Neural cell (in vitro differentiated cells): ENCODE measurements around the gene MED15.

ENCODE experiments used
- EP300 ChIP-seq: fragments of 450-650 bp; conservative IDR thresholded peaks from 2 replicates; pipeline ENCODE4 v1.6.1; 2014; ENCODE audit warnings: antibody characterized with exemption, mild to moderate bottlenecking, moderate library complexity; ENCODE audit not compliant: poor library complexity, severe bottlenecking
- MXI1 ChIP-seq: fragments of 450-650 bp; conservative IDR thresholded peaks from 2 replicates; pipeline ENCODE4 v1.6.1; 2014; ENCODE audit warnings: antibody characterized with exemption, mild to moderate bottlenecking; ENCODE audit not compliant: poor library complexity, severe bottlenecking
- POLR2AphosphoS5 ChIP-seq: IDR thresholded peaks from 2 replicates; pipeline ENCODE4 v1.6.1; 2012
- RAD21 ChIP-seq: fragments of 450-650 bp; conservative IDR thresholded peaks from 2 replicates; pipeline ENCODE4 v1.6.1; 2014; ENCODE audit warnings: antibody characterized with exemption, mild to moderate bottlenecking, moderate library complexity
- REST ChIP-seq: IDR thresholded peaks from 2 replicates; pipeline ENCODE4 v1.6.1; 2012; ENCODE audit warnings: borderline replicate concordance
- SMC3 ChIP-seq: fragments of 450-650 bp; conservative IDR thresholded peaks from 2 replicates; pipeline ENCODE4 v1.6.1; 2014; ENCODE audit warnings: antibody characterized with exemption, mild to moderate bottlenecking, moderate library complexity; ENCODE audit not compliant: poor library complexity
- TAF1 ChIP-seq: IDR thresholded peaks from 2 replicates; pipeline ENCODE4 v1.6.1; 2012; ENCODE audit warnings: low read depth
- TF ChIP-seq, protein P1 (sequence below): fragments of 450-650 bp; IDR thresholded peaks from 2 replicates; pipeline ENCODE4 v1.5.1; 2014; ENCODE audit warnings: antibody characterized with exemption, mild to moderate bottlenecking, moderate library complexity; ENCODE audit not compliant: poor library complexity, severe bottlenecking

GRCh38 chr22:20572132-20572802 lies 64.9 kb downstream of the MED15 start:
- TF ChIP-seq, protein P1, sequence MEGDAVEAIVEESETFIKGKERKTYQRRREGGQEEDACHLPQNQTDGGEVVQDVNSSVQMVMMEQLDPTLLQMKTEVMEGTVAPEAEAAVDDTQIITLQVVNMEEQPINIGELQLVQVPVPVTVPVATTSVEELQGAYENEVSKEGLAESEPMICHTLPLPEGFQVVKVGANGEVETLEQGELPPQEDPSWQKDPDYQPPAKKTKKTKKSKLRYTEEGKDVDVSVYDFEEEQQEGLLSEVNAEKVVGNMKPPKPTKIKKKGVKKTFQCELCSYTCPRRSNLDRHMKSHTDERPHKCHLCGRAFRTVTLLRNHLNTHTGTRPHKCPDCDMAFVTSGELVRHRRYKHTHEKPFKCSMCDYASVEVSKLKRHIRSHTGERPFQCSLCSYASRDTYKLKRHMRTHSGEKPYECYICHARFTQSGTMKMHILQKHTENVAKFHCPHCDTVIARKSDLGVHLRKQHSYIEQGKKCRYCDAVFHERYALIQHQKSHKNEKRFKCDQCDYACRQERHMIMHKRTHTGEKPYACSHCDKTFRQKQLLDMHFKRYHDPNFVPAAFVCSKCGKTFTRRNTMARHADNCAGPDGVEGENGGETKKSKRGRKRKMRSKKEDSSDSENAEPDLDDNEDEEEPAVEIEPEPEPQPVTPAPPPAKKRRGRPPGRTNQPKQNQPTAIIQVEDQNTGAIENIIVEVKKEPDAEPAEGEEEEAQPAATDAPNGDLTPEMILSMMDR, result no peak
- TF ChIP-seq REST (no peak), TAF1 (no peak), EP300 (no peak), MXI1 (no peak), POLR2AphosphoS5 (no peak), SMC3 (no peak), RAD21 (no peak)
